K562 (cell line): ENCODE measurements around the gene CYP1B1. TPM values are rescaled to one million over a fixed set of nuclear protein-coding genes. Genes with fewer than 3 reads are reported as not detected.

Experiments used
- ATAC-seq: fragments of 200-7000 bp; cut with Tn5 transposase; 3 replicates; pipeline ENCODE4 v1.9.1; 2020; ENCODE audit warnings: moderate library complexity
- BruUV-seq: library from RNA; stranded (reverse); fragments of 400-500 nt; replicated peaks from 2 replicates; lab custom pipeline; 2021; lab: Mats Ljungman, UMichigan
- CTCF ChIA-PET: fragments of 300-600 bp; formaldehyde crosslinking; extraction: SDS; loops from one replicate; lab custom pipeline; 2021; ENCODE audit warnings: low intra/inter-chr PET ratio; lab: Yijun Ruan, JAX
- POLR2A ChIA-PET: fragments of 300-600, 350-650 bp; sonication (Branson Sonifier 250); formaldehyde crosslinking; extraction: SDS; loops from one replicate; lab custom pipeline; 2021; ENCODE audit warnings: antibody characterized with exemption, inconsistent platforms; lab: Yijun Ruan, JAX
- DNase-seq, 4 experiments: peaks; one replicate each; pipeline versions ENCODE4 v3.0.0 to v3.0.0-alpha.2; 2011 to 2018; ENCODE audit warnings: low spot score in 3 of 4, mixed read lengths in 3 of 4; ENCODE audit errors: extremely low read depth in 1 of 4
- FAIRE-seq: peaks from 2 replicates; lab custom pipeline; 2011; peaks lifted over from hg19 to GRCh38; lab: Jason Lieb, UNC
- H2AFZ ChIP-seq: 2 replicates; pipeline ENCODE4 v1.6.0; 2011; ENCODE audit warnings: low read depth, low read length, control low read depth, inconsistent platforms
- H3K27ac ChIP-seq: fragments of 200-600 bp; 3 replicates; pipeline ENCODE4 v1.8.0; 2011; ENCODE audit warnings: low read depth, mild to moderate bottlenecking, control low read depth, inconsistent platforms, low read length, moderate library complexity, mixed read lengths; ENCODE audit errors: extremely low read depth
- H3K27me3 ChIP-seq, 2 experiments: fragments of 300-600 bp in 1 of 2; 2 replicates in 1 of 2; 3 replicates in 1 of 2; pipeline versions ENCODE4 v1.6.0 to v1.8.0; 2011; ENCODE audit warnings: inconsistent platforms in 2 of 2, low read length in 2 of 2, mild to moderate bottlenecking in 1 of 2, mixed read lengths in 1 of 2, moderate library complexity in 1 of 2; ENCODE audit not compliant: control insufficient read depth in 2 of 2, insufficient read depth in 2 of 2
- H3K36me3 ChIP-seq: fragments of 300-600 bp; 3 replicates; pipeline ENCODE4 v1.8.0; 2011; ENCODE audit warnings: mild to moderate bottlenecking, low read length, inconsistent platforms; ENCODE audit not compliant: control insufficient read depth, insufficient read depth
- H3K4me1 ChIP-seq, 2 experiments: fragments of 200-600 bp in 1 of 2; replicated peaks in 1 of 2; 2 replicates in 1 of 2; 3 replicates in 1 of 2; pipeline versions ENCODE4 v1.5.1 to v1.8.0; 2011; ENCODE audit warnings: inconsistent platforms in 2 of 2, low read length in 2 of 2, mild to moderate bottlenecking in 1 of 2, mixed read lengths in 1 of 2, moderate library complexity in 1 of 2; ENCODE audit not compliant: control insufficient read depth in 2 of 2, insufficient read depth in 2 of 2
- H3K4me2 ChIP-seq: 2 replicates; pipeline ENCODE4 v1.6.1; 2011; ENCODE audit warnings: low read length, control low read depth, inconsistent platforms, mixed read lengths; ENCODE audit not compliant: insufficient read depth
- H3K4me3 ChIP-seq: fragments of 200-600 bp; sonication (generic), shearing (Covaris generic); 2 replicates; pipeline ENCODE4 v1.5.1; 2016; ENCODE audit warnings: control low read depth, inconsistent platforms
- H3K79me2 ChIP-seq: fragments of 200-600 bp; 3 replicates; pipeline ENCODE4 v1.8.0; 2011; ENCODE audit warnings: low read length, inconsistent platforms; ENCODE audit not compliant: control insufficient read depth, insufficient read depth
- H3K9ac ChIP-seq, 2 experiments: 2 replicates each; pipeline versions ENCODE4 v1.6.0 to v1.6.1; 2011; ENCODE audit warnings: low read depth in 2 of 2, low read length in 2 of 2, control low read depth in 1 of 2, inconsistent platforms in 1 of 2, mild to moderate bottlenecking in 1 of 2, mixed read lengths in 1 of 2; ENCODE audit not compliant: insufficient read depth in 1 of 2
- H3K9me1 ChIP-seq: one replicate; pipeline ENCODE4 v1.6.0; 2011; ENCODE audit warnings: inconsistent platforms, mild to moderate bottlenecking, low read length, moderate library complexity; ENCODE audit not compliant: control insufficient read depth, insufficient read depth
- H3K9me3 ChIP-seq: replicated peaks from 2 replicates; pipeline ENCODE4 v1.5.1; 2011; ENCODE audit warnings: low read depth, low read length, inconsistent platforms; ENCODE audit not compliant: control insufficient read depth, insufficient read depth
- H4K20me1 ChIP-seq: replicated peaks from 2 replicates; pipeline ENCODE4 v1.6.1; 2011; ENCODE audit warnings: low read length, inconsistent platforms, mixed read lengths; ENCODE audit not compliant: control insufficient read depth, insufficient read depth
- CBFA2T3 ChIP-seq: fragments of 450-650 bp; IDR thresholded peaks from 2 replicates; pipeline ENCODE4 v1.6.1; 2017
- CREBBP ChIP-seq: IDR thresholded peaks from one replicate; pipeline ENCODE4 v1.6.1; 2012; ENCODE audit warnings: low read depth, mild to moderate bottlenecking, control low read depth, inconsistent platforms, low read length
- HES1 ChIP-seq: fragments of 450-650 bp; IDR thresholded peaks from 2 replicates; pipeline ENCODE4 v1.6.1; 2016; ENCODE audit warnings: low read depth, mild to moderate bottlenecking, moderate library complexity
- MBD2 ChIP-seq: sonication (generic); IDR thresholded peaks from 2 replicates; pipeline ENCODE4 v1.6.1; 2016; ENCODE audit warnings: low read depth, borderline replicate concordance
- RBFOX2 ChIP-seq: fragments of 200-400 bp; formaldehyde crosslinking; IDR thresholded peaks from 2 replicates; pipeline ENCODE4 v1.6.1; 2017; ENCODE audit warnings: low read depth, mild to moderate bottlenecking, low read length, moderate library complexity
- RFX1 ChIP-seq: fragments of 450-650 bp; IDR thresholded peaks from 2 replicates; pipeline ENCODE4 v1.6.1; 2016; ENCODE audit warnings: mild to moderate bottlenecking, moderate library complexity
- ZBTB11 ChIP-seq, 3 experiments: fragments of 200-800 bp in 1 of 3; fragments of 250-450 bp in 1 of 3; fragments of 450-650 bp in 1 of 3; sonication (Bioruptor Pico) in 1 of 3; sonication (Bioruptor generic) in 1 of 3; formaldehyde crosslinking in 1 of 3; IDR thresholded peaks; 2 replicates each; pipeline versions ENCODE4 v1.6.1 to v1.8.0; 2016 to 2022; ENCODE audit warnings: mild to moderate bottlenecking in 2 of 3, missing genetic modification characterization in 2 of 3, missing compliant biosample characterization in 1 of 3, moderate library complexity in 1 of 3
- WGBS: fragments of 100-300 bp; shearing (Covaris generic); methylation state at CpG from one replicate; pipeline ENCODE4 v1.1.6; 2016; ENCODE audit warnings: low coverage, mixed read lengths; ENCODE audit not compliant: insufficient coverage; ENCODE audit errors: missing lambda C conversion rate; 5-methylcytosine and 5-hydroxymethylcytosine counted together
- in situ Hi-C: fragments of 300-500 bp; cut with MboI; formaldehyde crosslinking; loops from 4 replicates; pipeline ENCODE4 v1.15.0; 2018; ENCODE audit warnings: inconsistent platforms, mixed read lengths
- intact Hi-C: fragments of 100-400 bp; cut with micrococcal nuclease; formaldehyde crosslinking; loops from 2 replicates; pipeline ENCODE4 v1.14.2; 2022
- polyA plus RNA-seq, 8 experiments: library from polyadenylated mRNA; depleted of rRNA in 4 of 8; stranded (reverse) in 5 of 8; unstranded in 3 of 8; fragments of >200 nt; fragmentation: Nextera tagmentation in 2 of 8; fragmentation: Illumina TruSeq in 1 of 8; extraction: Ambion mirVana in 2 of 8; extraction: Trizol in 1 of 8; gene quantifications; 2 replicates each; pipeline versions ENCODE4 v1.2.1 to v1.2.3, GENCODE V29; 2011 to 2014; ENCODE audit warnings: inconsistent platforms in 1 of 8, missing spikeins in 1 of 8
- total RNA-seq, 7 experiments: library from RNA; depleted of rRNA in 6 of 7; stranded (reverse); fragments of >200 nt in 6 of 7; fragmentation: Illumina TruSeq in 2 of 7; extraction: Trizol in 2 of 7; gene quantifications; 2 replicates each; pipeline versions ENCODE4 v1.2.1 to v1.2.3, GENCODE V29; 2011 to 2021; ENCODE audit warnings: low replicate concordance in 1 of 7

The CYP1B1 gene
- total and polyA plus RNA-seq, 9 of the 15 experiments (the other 6 are each of a cell fraction or from before 2014, with no cell fraction given): 0.07 TPM; not detected in 8

GRCh38 chr2:38105922-38106321 lies 30.0 kb upstream of the CYP1B1 start:
- H3K9me1 ChIP-seq: no peaks in the 10 kb centered on the region
- ChIA-PET CTCF (no interaction called here), POLR2A (interaction anchor here (0.7 to 1.3 kb wide), 3 partner anchors 14 to 470 kb away, joined by 3 to 5 read pairs (median 3); no protein-coding TSS in a partner anchor)
- peaks cover 11 to 38% of the 10 kb centered on the region in 2 experiments for H3K27me3 ChIP-seq
- H3K9ac ChIP-seq: no peak overlapping the region
- no peaks in the 10 kb centered on the region for H3K36me3 ChIP-seq
- no peak overlapping the region for H3K27ac ChIP-seq
- intact Hi-C loops: no loop called here
- 0 out of 2 replicates have a peak, but pooled peaks cover 1% of the 10 kb centered on the region for H3K9me3 ChIP-seq
- WGBS: 4% methylated on average over 7 of the region's 7 CpGs
- no peaks in the 10 kb centered on the region for H3K79me2 ChIP-seq
- ATAC-seq (no peak), DNase-seq (no peak), FAIRE-seq (no peak)
- in situ Hi-C loops: no loop called here
- no peak overlapping the region for H3K4me3 ChIP-seq
- TF ChIP-seq RBFOX2 (no peak), CBFA2T3 (peak; percentile 35), HES1 (no peak)
- H2AFZ ChIP-seq: 0 out of 2 replicates have a peak overlapping the region, but pooled peaks have one; percentile 22
- H3K4me1 ChIP-seq: no peaks in the 10 kb centered on the region
- no TSS peak for BruUV-seq
- no peaks in the 10 kb centered on the region for H4K20me1 ChIP-seq
- no peak overlapping the region for H3K4me2 ChIP-seq

GRCh38 chr2:38104598-38104997 lies 28.6 kb upstream of the CYP1B1 start:
- POLR2A ChIA-PET: no interaction called here

More at GRCh38 chr2:38104598-38104997, 28.6 kb upstream of the CYP1B1 start:
- Histone ChIP-seq H3K9me1 (no peaks in the 10 kb centered on the region), H3K9me3 (0 out of 2 replicates have a peak, but pooled peaks cover 1% of the 10 kb centered on the region), H3K9ac (no peak overlapping the region), H3K4me3 (no peak overlapping the region), H3K36me3 (no peaks in the 10 kb centered on the region), H3K4me2 (no peak overlapping the region), H4K20me1 (no peaks in the 10 kb centered on the region), H3K79me2 (no peaks in the 10 kb centered on the region), H2AFZ (no peak overlapping the region), H3K4me1 (no peaks in the 10 kb centered on the region), H3K27me3 (peaks cover 11 to 26% of the 10 kb centered on the region in 2 experiments), H3K27ac (no peak overlapping the region)
- DNase-seq (no peak), FAIRE-seq (no peak), ATAC-seq (no peak)
- TF ChIP-seq MBD2: no peak
- TF ChIP-seq RFX1: no peak
- TF ChIP-seq ZBTB11 (CRISPR knock-in tag; IDR thresholded peaks at IDR 0.05): no peak
- TF ChIP-seq CREBBP: no peak
- CTCF ChIA-PET: no interaction called here
- WGBS: 15% methylated on average over 3 of the region's 3 CpGs
- no TSS peak for BruUV-seq
- in situ Hi-C loops (no loop called here), intact Hi-C loops (no loop called here)
